Bronchial epithelial cell (primary cell): Measurements from ENCODE around the gene NOS2. TPM values are rescaled to one million over a fixed set of nuclear protein-coding genes. Genes with fewer than 3 reads are reported as not detected.
"Not testable (repeated sequence)": the region's sequence is repeated elsewhere in the genome, so short reads cannot be mapped to it uniquely, and the experiment has no call there.

Experiments used
- DNase-seq: peaks from one replicate; pipeline ENCODE4 v3.0.0-alpha.2; 2010; ENCODE audit warnings: low read depth
- FAIRE-seq: peaks from 2 replicates; lab custom pipeline; 2011; peaks lifted over from hg19 to GRCh38; lab: Jason Lieb, UNC
- H3K27me3 ChIP-seq: 2 replicates; pipeline ENCODE4 v1.5.1; 2011; ENCODE audit warnings: low read length; ENCODE audit not compliant: control insufficient read depth, insufficient read depth
- H3K36me3 ChIP-seq: 2 replicates; pipeline ENCODE4 v1.5.1; 2011; ENCODE audit warnings: low read length; ENCODE audit not compliant: control insufficient read depth, insufficient read depth
- H3K4me3 ChIP-seq: 2 replicates; pipeline ENCODE4 v1.5.1; 2011; ENCODE audit warnings: mild to moderate bottlenecking, low read depth, low read length, control low read depth
- CTCF ChIP-seq: IDR thresholded peaks from 2 replicates; pipeline ENCODE4 v1.5.1; 2011; ENCODE audit warnings: mild to moderate bottlenecking, moderate library complexity, low read length, control low read depth, inconsistent platforms; ENCODE audit not compliant: insufficient read depth, severe bottlenecking
- total RNA-seq: library from RNA; depleted of rRNA; stranded (reverse); fragments of >200 nt; gene quantifications from 2 replicates; pipeline ENCODE4 v1.2.1, GENCODE V29; 2014

NOS2 gene
- total RNA-seq, 1 donor from 2014 or later: under 0.01 TPM

GRCh38 chr17:27748360-27748825 lies 51.9 kb downstream of the NOS2 start:
- no peak for FAIRE-seq
- no peak overlapping the region for H3K4me3 ChIP-seq
- DNase-seq: no peak
- no peak for TF ChIP-seq CTCF
- H3K36me3 ChIP-seq: no peaks in the 10 kb centered on the region
- no peaks in the 10 kb centered on the region for H3K27me3 ChIP-seq

- no peak overlapping the region for H3K4me3 ChIP-seq
- no peaks in the 10 kb centered on the region for H3K36me3 ChIP-seq
- FAIRE-seq (no peak), DNase-seq (no peak)
- H3K27me3 ChIP-seq: no peaks in the 10 kb centered on the region
- TF ChIP-seq CTCF: peak; percentile 46
Observed at GRCh38 chr17:27747462-27748359, 52.6 kb downstream of the NOS2 start.

- FAIRE-seq (no peak), DNase-seq (no peak)
Observed at GRCh38 chr17:27746881-27747280, 53.4 kb downstream of the NOS2 start.

GRCh38 chr17:27746320-27746719 lies 54.0 kb downstream of the NOS2 start:
- H3K4me3 ChIP-seq, DNase-seq, H3K27me3 ChIP-seq, H3K36me3 ChIP-seq, FAIRE-seq: not testable (repeated sequence)

More at GRCh38 chr17:27746881-27747280, 53.4 kb downstream of the NOS2 start:
- Histone ChIP-seq H3K36me3 (no peaks in the 10 kb centered on the region), H3K4me3 (no peak overlapping the region), H3K27me3 (no peaks in the 10 kb centered on the region)
- TF ChIP-seq CTCF: no peak

- peak; percentile 50 for FAIRE-seq
- H3K4me3 ChIP-seq, H3K36me3 ChIP-seq, H3K27me3 ChIP-seq, DNase-seq: not testable (repeated sequence)
Observed at GRCh38 chr17:27745207-27745830, 55.0 kb downstream of the NOS2 start.

GRCh38 chr17:27743281-27743885 lies 56.9 kb downstream of the NOS2 start:
- FAIRE-seq (peak; percentile 23), DNase-seq (no peak)
- no peak for TF ChIP-seq CTCF
- Histone ChIP-seq H3K36me3 (no peaks in the 10 kb centered on the region), H3K27me3 (no peaks in the 10 kb centered on the region), H3K4me3 (no peak overlapping the region)
